A673 (cell line): ENCODE measurements around the gene BPIFA1. TPM values are rescaled to one million over a fixed set of nuclear protein-coding genes. Genes with fewer than 3 reads are reported as not detected.

Source experiments
- BruUV-seq: library from RNA; stranded (reverse); fragments of 400-500 nt; replicated peaks from 2 replicates; lab custom pipeline; 2021; lab: Mats Ljungman, UMichigan
- CTCF ChIA-PET: fragments of 300-600 bp; sonication (Branson Sonifier 250); formaldehyde crosslinking; loops from one replicate; lab custom pipeline; 2022; ENCODE audit warnings: antibody characterized with exemption; lab: Charles Lee
- POLR2A ChIA-PET: fragments of 300-600 bp; sonication (Branson Sonifier 250); formaldehyde crosslinking; loops from one replicate; lab custom pipeline; 2022; ENCODE audit warnings: antibody characterized with exemption; ENCODE audit not compliant: low non-redundant PET; lab: Charles Lee
- DNase-seq: peaks from one replicate; pipeline ENCODE4 v3.0.0-alpha.2; 2015; ENCODE audit warnings: low spot score
- H3K27ac ChIP-seq: fragments of 200-600 bp; sonication (generic); 2 replicates; pipeline ENCODE4 v1.5.1; 2016; ENCODE audit warnings: mixed run types, low read depth, mild to moderate bottlenecking, mixed read lengths, antibody characterized with exemption, low read length; ENCODE audit not compliant: poor library complexity, severe bottlenecking
- H3K27me3 ChIP-seq: fragments of 200-600 bp; sonication (generic); replicated peaks from 2 replicates; pipeline ENCODE4 v1.6.1; 2017; ENCODE audit warnings: mixed run types, low read depth, mild to moderate bottlenecking, mixed read lengths, antibody characterized with exemption, low read length; ENCODE audit not compliant: insufficient read depth, poor library complexity
- H3K36me3 ChIP-seq: fragments of 200-600 bp; sonication (generic); 2 replicates; pipeline ENCODE4 v1.6.1; 2016; ENCODE audit warnings: mixed run types, mild to moderate bottlenecking, mixed read lengths, antibody characterized with exemption, low read length; ENCODE audit not compliant: insufficient read depth, poor library complexity, severe bottlenecking
- H3K4me1 ChIP-seq: fragments of 200-600 bp; sonication (generic); 2 replicates; pipeline ENCODE4 v1.6.1; 2017; ENCODE audit warnings: mixed run types, mild to moderate bottlenecking, mixed read lengths, antibody characterized with exemption, low read length; ENCODE audit not compliant: insufficient read depth, poor library complexity, severe bottlenecking
- H3K4me3 ChIP-seq: fragments of 200-600 bp; sonication (generic); 2 replicates; pipeline ENCODE4 v1.5.1; 2016; ENCODE audit warnings: low read depth, mixed run types, mild to moderate bottlenecking, mixed read lengths, low read length; ENCODE audit not compliant: poor library complexity, severe bottlenecking
- H3K9me3 ChIP-seq: fragments of 200-600 bp; sonication (generic); 2 replicates; pipeline ENCODE4 v1.6.1; 2016; ENCODE audit warnings: mixed run types, low read depth, mild to moderate bottlenecking, mixed read lengths, antibody characterized with exemption, low read length; ENCODE audit not compliant: poor library complexity, severe bottlenecking
- CTCF ChIP-seq: fragments of 300-800, 200-600 bp; sonication (generic); conservative IDR thresholded peaks from 2 replicates; pipeline ENCODE4 v1.5.1; 2017; ENCODE audit warnings: low read depth, mild to moderate bottlenecking, antibody characterized with exemption, low read length, moderate library complexity, mixed read lengths
- EZH2 ChIP-seq: fragments of 200-600 bp; sonication (generic); IDR thresholded peaks from 2 replicates; pipeline ENCODE4 v1.6.1; 2017; ENCODE audit warnings: borderline replicate concordance, low read depth, mild to moderate bottlenecking, mixed read lengths, antibody characterized with exemption, low read length; ENCODE audit not compliant: poor library complexity, severe bottlenecking
- intact Hi-C: fragments of 100-400 bp; cut with micrococcal nuclease; formaldehyde crosslinking; loops from one replicate; pipeline ENCODE4 v1.10.0; 2022; ENCODE audit not compliant: unreplicated experiment
- total RNA-seq: library from RNA; stranded (reverse); gene quantifications from 2 replicates; pipeline ENCODE4 v1.2.3, GENCODE V29; 2021

BPIFA1 gene
- total RNA-seq, 1 experiment from 2014 or later: not detected

GRCh38 chr20:33272155-33272873 is 36.5 kb downstream of the BPIFA1 start:
- ChIA-PET POLR2A (no interaction called here), CTCF (no interaction called here)
- H3K27me3 ChIP-seq: peaks cover 64% of the 10 kb centered on the region
- no peak for DNase-seq
- no TSS peak for BruUV-seq
- no peaks in the 10 kb centered on the region for H3K9me3 ChIP-seq
- intact Hi-C loops: no loop called here
- no peaks in the 10 kb centered on the region for H3K36me3 ChIP-seq
- TF ChIP-seq EZH2 (no peak), CTCF (no peak)
- H3K4me3 ChIP-seq: no peak overlapping the region
- H3K27ac ChIP-seq: no peak overlapping the region
- no peaks in the 10 kb centered on the region for H3K4me1 ChIP-seq

- no peaks in the 10 kb centered on the region for H3K9me3 ChIP-seq
- BruUV-seq: no TSS peak
- TF ChIP-seq EZH2: no peak
- TF ChIP-seq CTCF: no peak
- no peak overlapping the region for H3K4me3 ChIP-seq
- peaks cover 73% of the 10 kb centered on the region for H3K27me3 ChIP-seq
- H3K4me1 ChIP-seq: no peaks in the 10 kb centered on the region
- H3K27ac ChIP-seq: no peak overlapping the region
- POLR2A ChIA-PET: no interaction called here
- no peaks in the 10 kb centered on the region for H3K36me3 ChIP-seq
- intact Hi-C loops: no loop called here
- no peak for DNase-seq
- CTCF ChIA-PET: no interaction called here
Observed at GRCh38 chr20:33273117-33273851, 37.5 kb downstream of the BPIFA1 start.

GRCh38 chr20:33275215-33275614 is 39.4 kb downstream of the BPIFA1 start:
- intact Hi-C loops: no loop called here
- Histone ChIP-seq H3K9me3 (no peaks in the 10 kb centered on the region), H3K27ac (no peak overlapping the region), H3K4me1 (no peaks in the 10 kb centered on the region), H3K27me3 (peaks cover 75% of the 10 kb centered on the region), H3K4me3 (no peak overlapping the region), H3K36me3 (no peaks in the 10 kb centered on the region)
- CTCF ChIA-PET: no interaction called here
- BruUV-seq: no TSS peak
- no peak for DNase-seq
- no peak for TF ChIP-seq EZH2
- no peak for TF ChIP-seq CTCF
- POLR2A ChIA-PET: no interaction called here
